Stimulated activated CD8-positive, alpha-beta memory T cell treated with anti-CD3 and anti-CD28 coated beads, Interleukin-12 subunit alpha, Interleukin-12 subunit beta, amount 100 ng/mL, for 4 hours (primary cell): Measurements from ENCODE around the gene C7orf33.
A peak's percentile ranks its signal among the peaks of the same experiment; 100 is the strongest.
"Not testable (repeated sequence)": the region's sequence is repeated elsewhere in the genome, so short reads cannot be mapped to it uniquely, and the experiment has no call there.

Source experiments
- DNase-seq: peaks from one replicate; pipeline ENCODE4 v3.0.0-alpha.2; 2020; ENCODE audit warnings: low read depth

The C7orf33 gene, protein sequence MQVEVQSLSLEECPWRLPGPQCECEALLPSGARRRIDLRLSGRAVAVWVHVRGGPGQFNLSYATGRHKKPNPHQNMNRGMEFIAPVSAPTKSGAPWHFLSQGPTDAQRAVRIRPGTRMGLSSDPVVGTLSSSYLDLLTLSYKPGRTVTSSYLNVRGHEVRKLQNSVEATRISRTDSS

DNA sequence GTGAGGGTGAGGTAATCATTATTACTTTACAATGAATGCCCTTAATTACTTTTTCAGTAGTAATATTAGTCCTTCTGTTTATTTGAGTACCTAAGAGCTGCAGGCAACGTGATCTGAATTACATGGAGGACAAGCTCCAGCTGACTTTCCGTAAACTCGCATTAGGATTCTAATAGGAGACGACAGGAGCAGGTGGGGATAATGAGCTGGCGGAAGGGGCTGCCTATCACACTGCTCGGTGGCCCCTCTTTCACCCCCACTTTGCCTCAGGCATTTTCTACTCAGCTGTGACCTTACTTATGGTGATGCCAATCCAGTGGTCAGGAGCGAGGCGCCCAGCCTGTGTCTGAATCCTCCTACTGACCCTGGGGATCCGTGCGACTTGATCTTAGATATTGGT lies at the start of gene C7orf33:
C7orf33 (plus strand) TSS at position 296 of the 400 bp plus-strand sequence. CDS start 160 bp downstream, outside the sequence.
- DNase-seq, result no peak

DNA sequence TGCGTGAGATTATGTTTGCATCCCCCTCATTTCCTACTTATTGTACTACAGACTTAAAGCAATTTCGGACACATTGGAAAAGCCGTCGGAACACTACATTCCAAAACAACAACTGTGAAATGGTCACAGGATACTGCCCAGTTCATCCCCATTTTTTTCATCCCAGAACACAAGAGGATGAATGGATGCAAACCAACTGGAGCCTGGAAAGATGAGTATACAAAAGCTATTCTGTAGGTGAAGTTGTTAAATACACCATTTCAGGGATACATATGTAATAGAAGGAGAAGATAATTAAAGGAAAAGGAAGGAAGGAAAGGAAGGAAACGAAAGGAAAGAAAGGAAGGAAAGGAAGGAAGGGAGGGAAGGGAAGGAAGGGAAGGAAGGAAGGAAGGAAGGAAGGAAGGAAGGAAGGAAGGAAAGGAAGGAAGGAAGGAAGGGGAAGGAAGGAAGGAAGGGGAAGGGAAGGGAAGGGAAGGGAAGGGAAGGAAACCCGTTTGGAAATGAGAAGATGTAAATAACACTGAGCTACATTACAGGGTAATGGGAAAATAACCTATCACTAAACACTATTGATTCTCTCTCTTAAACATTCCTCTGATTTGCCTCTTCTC lies 48.6 kb upstream of the C7orf33 start:
- no peak for DNase-seq

DNA sequence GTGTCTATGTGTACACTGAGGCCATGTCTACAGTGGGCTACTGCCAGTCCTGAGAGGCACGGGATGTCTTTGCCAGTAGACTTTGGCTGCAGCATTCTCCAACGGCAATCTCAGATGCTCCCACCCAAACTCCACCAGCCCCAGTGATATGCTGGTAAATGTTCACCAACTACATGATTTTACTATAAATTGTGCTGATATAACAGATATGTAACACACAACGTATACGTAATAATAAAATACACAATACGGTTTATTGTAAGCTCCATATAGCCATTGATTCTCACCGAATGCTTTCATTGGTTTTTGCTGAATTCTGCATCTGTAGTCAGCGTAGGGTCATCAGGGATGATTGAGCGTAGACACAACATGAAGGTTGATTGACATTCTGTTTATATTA lies 47.3 kb upstream of the C7orf33 start:
- no peak for DNase-seq

DNA sequence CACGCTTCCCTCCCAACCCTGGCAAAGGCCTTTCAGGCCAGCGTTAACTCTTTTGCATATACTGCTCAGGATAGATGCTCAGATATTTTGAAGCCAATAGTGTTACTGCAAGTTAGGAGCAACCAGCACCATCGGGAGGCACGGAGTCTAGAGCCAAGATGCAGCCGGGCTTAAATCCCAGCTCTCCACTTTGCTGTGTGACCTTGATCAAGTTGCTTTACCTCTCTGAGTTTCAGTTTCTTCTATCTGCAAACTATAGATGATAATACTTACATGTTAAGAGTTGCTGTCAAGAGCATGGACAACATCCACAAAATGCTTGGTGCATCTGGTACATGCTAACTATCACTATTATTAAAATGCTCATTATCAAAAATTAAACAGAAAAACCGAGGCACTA lies 45.4 kb upstream of the C7orf33 start:
- DNase-seq, result no peak

DNA sequence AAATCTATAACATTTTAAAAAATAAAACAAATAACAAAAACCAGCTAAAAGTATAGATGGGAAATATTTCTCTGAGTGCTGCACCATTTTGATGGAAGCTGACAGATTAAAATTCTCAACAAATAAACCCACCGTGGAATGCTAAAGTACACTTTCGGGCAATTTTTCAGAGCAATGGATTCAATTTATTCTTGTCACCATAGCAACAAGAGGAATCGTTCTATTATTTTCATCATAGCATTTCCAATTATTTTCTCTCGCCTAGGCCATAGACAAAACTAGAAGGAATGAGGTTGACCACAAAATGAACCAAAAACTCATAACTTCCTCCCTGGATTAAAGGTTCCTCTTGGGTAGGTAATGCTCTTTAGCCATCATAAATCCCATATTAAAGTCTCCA lies 44.6 kb upstream of the C7orf33 start:
- DNase-seq, result no peak

DNA sequence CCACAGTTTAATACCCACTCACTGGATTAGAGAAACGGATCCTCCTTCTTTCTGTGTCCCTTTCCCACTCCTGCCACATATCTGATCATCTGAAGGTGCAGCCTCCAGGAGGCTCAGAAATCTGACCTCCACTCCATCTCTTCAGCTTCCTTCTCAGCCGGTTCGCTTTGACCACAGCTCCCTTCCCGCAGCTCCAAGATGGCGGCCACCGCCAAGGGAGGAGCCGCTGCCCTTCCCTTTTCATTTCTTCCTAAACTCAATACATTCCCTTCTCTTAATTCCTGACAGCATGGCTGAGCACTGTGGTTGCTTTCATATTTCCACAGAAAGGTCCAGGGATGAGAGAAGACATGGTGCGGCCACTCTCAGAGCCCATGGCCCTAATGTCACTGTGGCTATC lies 43.7 kb upstream of the C7orf33 start:
- DNase-seq, result no peak

DNA sequence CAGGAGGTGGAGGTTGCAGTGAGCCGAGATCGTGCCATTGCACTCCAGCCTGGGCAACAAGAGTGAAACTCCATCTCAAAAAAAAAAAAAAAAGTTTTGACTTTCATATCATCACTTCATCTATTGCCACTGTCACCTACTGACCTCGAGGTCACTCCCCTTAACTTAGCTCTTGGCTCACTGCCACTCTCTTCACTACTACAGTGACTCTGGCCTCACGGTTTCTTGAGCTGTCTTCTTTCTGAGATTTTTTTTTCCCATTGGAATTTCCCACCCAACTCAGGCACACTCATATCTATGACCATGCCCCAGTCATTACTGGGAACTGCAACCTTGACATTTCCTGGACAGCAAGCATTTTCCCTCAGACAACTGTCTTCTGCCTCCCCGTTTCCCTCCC lies 42.6 kb upstream of the C7orf33 start:
- no peak for DNase-seq

DNA sequence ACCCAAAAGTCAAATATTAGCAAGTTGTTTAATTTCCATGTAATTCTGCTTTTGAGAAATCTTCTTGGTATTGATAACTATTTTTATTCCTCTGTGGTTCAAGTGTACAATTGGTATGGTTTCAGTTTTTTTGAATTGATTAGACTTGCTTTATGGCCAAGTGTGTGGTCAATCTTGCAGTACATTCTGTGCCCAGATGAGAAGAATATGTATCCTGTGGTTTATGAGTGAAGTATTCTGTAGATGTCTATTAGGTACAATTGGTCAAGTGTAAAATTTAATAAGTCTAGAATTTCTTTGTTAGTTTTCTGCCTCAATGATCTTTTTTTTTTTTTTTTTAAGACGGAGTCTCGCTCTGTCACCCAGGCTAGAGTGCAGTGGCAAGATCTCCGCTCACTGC lies 36.6 kb upstream of the C7orf33 start:
- DNase-seq, result no peak

DNA sequence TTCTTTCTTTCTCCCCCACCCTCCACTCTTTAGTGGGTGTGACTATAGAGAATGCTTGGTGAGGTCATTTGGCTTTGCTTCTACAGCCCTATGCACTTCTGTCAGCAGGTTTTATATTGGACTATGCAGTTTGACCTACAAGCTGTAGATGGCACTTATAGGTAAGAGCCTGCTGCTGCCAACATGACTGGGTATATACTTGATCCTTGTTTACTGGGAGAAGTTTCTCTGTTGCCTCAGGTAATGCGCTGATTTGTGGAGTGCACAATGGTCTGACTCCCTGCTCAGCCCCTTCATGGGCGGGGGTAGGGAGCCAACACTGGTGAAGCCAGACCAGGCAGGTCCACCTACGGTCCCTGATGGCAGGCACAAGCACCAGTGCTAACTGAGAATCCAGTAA lies 33.7 kb upstream of the C7orf33 start:
- no peak for DNase-seq

DNA sequence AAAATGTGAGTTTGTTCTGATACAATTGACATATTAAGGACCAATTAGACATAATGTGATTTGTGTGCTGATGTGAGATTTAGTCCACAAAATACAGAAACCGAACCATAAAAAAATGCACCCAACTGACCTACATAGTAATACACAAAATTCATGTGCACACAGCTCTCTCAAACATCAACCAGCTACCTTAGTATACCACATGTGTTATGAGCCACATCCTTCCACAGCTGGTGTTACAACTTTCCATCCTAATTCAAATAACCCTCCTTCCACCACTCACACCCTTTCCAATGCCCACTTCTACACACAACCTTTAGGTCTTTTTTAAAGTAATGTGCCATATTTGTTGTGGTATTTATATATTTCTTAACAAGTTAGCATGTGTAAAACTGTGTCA lies 31.7 kb upstream of the C7orf33 start:
- DNase-seq, result no peak

DNA sequence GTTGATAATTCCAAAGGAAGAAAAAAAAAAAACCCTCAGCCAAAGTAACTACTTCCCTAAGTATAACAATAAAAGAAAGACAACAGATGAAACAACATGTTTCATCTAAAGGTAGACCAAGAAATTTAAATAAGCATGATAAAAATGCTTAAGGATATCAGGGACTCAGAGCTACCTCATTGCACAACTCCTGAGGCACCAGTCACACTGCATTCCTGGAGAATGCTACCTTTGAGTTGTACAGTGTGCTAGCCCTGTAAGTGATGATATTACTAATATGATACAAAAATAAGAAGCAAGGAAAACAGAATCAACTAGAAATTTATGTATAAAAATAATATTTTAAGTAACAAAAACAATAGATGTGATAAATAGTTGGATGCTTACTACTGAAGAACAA lies 29.5 kb upstream of the C7orf33 start:
- DNase-seq, result no peak

DNA sequence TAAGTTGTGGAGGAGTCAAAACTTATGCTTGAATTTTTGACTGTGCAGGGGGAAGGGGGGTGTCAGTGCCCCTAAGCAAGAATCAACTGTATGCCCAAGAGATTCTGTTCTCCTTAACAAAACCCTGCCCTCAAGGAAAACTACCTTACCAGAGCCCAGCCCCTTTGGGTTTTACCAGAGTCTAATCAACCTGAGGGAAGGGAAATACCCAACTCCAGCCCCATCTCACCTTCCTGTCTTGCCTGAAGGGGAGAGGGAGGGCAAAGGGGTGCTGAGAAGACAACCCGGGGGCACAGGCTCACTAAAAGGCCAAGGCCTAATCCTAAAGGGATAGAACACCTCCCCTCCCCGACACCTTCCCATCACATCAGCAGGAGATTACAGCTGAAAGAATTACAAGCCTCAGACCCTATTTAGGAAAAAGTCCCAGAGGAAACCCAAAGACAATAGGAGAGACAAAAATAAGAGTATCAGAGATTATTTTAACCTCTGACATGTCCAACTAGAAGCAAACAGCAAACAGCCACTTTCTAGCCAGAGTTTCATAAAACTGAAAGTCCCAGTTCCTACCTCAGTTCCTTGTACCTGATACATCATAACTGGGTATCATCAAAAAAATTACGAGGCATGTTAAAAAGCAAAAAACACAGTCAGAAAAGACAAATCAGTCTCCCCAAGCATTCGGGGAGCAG lies 26.8 kb upstream of the C7orf33 start:
- DNase-seq, result no peak

DNA sequence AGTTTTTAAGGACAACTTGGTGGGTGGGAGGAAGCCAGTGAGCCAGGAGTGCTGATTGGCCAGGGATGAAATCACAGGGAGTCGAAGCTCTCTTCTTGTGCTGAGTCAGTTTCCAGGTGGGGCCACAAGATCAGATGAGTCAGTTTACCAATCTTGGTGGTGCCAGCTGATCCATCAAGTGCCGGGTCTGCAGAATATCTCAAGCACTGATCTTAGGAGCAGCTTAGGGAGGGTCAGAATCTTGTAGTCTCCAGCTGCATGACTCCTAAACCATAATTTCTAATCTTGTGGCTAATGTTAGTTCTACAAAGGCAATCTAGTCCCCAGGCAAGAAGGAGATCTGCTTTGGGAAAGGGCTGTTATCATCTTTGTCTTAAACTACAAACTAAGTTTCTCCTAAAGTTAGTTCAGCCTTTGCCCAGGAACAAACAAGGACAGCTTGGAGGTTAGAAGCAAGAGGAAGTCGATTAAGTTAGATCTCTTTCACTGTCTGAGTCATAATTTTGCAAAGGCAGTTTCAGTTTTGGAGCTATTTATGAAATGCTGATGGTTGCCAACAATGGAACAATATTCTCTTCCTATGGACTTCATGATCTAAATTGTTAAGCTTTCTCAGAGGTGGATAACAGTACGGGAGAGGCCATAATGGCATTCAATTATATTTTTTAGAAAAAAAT lies 26.2 kb upstream of the C7orf33 start:
- not testable (repeated sequence) for DNase-seq

DNA sequence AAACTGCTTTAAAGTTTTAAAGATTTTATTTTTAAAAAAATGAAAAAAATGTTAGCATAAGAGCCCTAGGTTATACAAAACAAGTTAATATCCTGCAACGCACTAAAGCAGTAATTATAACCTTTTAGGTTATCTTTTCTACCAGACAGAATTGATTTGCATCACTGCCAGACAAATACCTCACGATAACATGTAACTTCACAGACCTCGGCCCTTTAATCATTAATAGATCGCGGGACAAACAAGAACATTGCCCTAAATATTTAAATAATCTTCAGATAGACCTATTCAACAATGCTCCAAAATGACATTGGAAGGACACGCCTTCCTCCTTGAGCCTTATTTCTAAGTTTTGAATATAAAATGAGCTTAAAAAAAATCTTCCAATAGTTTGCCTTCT lies 23.8 kb upstream of the C7orf33 start:
- DNase-seq, result no peak

DNA sequence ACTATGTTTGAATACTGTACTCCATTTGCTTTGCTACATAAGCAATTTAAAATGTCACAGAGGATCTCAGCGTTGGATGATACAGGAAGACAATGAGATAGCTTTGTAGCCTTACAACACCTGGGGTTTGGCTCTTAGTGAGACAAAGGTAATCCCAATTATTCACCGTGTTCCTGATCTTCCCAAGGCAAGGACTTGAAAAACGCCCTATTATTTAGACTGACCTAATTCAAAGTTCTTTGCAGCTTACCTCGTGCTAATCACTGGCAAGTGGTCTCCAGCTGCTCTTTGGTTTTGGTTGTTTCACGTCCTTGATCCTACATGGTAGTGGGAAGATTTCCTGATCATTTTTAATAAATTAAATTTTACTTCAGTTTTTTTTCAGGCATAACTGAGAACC lies 23.0 kb upstream of the C7orf33 start:
- no peak for DNase-seq

DNA sequence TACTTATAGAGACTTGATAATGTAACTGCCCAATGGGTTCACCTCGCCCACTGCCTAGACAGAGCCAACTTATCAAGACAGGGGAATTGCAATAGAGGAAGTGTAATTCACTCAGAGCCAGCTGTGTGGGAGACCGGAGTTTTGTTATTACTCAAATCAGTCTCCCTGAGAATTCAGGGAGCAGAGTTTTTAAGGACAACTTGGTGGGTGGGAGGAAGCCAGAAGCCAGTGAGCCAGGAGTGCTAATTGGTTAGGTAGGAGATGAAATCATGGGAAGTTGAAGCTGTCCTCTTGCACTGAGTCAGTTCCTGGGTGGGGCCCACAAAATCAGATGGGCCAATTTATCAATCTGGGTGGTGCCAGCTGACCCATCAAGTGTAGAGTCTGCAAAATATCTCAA lies 20.1 kb upstream of the C7orf33 start:
- no peak for DNase-seq

DNA sequence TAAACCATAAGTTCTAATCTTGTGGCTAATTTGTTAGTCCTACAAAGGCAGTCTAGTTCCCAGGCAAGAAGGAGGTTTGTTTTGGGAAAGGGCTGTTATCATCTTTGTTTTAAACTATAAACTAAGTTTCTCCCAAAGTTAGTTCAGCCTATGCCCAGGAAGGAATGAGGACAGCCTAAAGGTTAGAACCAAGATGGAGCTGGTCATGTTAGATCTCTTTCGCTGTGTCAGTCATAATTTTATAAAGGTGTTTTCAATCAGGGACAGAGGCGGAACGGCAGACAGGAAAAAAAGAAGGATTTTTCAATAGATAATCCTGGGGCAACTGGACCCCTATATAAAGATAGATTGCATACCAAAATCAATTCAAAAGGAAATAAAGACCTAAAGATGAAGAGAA lies 19.6 kb upstream of the C7orf33 start:
- DNase-seq, result not testable (repeated sequence)

DNA sequence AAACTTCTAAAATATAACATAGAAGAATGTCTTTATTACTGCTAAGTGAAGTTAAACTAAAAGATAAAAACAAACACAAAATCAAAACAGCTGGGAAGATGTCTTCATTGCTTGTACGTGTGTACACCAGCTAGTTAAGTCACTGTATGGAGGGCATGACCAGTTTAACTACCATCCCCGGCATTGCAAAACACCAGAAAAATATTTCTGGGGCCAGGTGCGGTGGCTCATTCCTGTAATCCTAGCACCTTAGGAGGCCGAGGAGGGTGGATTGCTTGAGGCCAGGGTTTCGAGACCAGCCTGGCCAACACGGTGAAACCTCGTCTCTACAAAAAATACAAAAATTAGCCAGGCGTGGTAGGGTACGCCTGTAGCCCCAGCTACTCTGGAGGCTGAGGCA lies 19.2 kb upstream of the C7orf33 start:
- DNase-seq, result no peak

DNA sequence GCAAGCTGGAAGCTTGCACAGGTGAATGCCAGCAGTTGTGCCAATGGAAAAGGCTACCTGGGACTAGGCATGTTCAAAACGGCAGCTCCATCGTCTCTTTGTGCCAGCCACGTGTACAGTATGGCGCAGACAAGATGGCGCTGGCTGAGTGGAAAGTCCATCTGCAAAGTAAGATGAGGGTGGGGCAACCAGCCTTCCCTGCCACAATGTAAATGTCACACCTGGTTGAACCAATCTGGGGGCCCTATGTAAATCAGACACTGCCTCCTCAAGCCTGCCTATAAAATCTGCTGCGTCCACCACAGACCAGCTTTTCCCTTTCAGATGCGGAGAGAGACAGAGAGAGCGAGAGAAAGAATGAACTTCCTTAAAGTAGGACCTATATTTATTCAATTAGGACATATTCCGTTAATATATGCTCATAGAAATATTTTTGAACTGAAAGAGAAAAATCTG lies 18.5 kb upstream of the C7orf33 start:
- no peak for DNase-seq

DNA sequence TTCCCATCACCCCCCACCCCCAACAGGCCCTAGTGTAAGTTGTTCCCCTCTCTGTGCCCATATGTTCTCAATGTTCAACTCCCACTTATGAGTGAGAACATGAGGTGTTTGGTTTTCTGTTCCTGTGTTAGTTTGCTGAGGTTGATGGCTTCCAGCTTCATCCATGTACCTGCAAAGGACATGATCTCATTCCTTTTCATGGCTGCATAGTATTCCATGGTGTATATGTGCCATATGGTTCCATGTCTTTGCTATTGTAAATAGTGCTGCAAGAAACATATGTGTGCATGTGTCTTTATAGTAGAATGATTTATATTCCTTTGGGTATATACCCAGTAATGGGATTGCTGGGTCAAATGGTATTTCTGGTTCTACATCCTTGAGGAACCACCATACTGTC lies 17.0 kb upstream of the C7orf33 start:
- not testable (repeated sequence) for DNase-seq

DNA sequence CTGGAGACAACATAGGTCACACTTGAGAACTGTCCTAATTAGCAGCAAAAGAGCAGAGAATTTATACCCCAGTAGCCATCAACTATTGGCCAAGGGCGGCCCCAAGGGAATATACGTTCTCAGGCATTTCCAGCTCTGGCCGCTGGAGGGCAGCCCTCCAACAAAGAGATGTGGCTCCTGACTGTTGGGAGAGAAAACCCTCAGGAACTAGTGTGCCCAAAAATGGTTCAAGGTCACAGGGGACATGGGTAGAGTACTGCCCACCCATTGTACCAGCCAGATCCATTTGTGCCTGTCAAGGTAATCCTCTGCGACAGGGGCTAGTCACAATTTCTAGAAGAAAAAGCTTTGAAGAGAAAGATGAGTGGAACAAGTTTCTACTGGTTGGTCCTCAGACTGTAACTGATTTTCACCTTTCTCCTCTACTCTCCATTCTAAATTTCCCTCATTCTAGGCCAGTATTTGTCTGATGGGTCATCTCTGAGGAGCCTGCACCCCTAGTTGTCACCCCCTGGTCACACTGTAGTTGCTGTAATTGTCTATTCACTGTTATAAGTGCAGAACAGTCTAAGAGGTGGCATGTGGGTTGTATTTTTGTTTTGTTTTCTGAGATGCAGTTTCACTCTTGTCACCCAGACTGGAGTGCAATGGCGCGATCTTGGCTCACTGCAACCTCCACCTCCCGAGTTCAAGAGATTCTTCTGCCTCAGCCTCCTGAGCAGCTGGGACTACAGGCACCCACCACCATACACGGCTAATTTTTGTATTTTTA lies 14.7 kb upstream of the C7orf33 start:
- DNase-seq, result peak; percentile 46

DNA sequence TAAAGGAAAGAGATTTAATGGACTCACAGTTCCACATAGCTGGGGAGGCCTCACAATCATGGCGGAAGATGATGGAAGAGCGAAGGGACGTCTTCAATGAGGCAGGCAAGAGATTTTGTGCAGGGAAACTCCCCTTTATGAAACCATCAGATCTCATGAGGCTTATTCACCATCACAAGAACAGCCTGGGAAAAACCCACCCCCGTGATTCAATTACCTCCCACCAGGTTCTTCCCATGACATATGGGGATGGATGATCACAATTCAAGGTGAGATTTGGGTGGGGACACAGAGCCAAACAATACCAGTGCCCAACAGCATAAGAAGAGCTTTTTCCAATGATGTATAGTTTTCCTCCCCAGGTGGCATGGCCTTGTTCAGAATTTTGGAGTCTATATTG lies 11.2 kb upstream of the C7orf33 start:
- no peak for DNase-seq
